Limb (tissue), 2 donors: ENCODE results near the gene MAP3K20.
"Not testable (repeated sequence)": the region's sequence is repeated elsewhere in the genome, so short reads cannot be mapped to it uniquely, and the experiment has no call there.

Source experiments
- DNase-seq, 2 donors: peaks; one replicate each; pipeline ENCODE4 v3.0.0-alpha.2; 2016; ENCODE audit errors: extremely low spot score in 2 of 2

MAP3K20 gene

GRCh38 chr2:173159791-173160463 is 84.3 kb downstream of the MAP3K20 start:
- no peak for DNase-seq

- no peak for DNase-seq
Measured at GRCh38 chr2:173160618-173161017, 85.0 kb downstream of the MAP3K20 start.

GRCh38 chr2:173161040-173161439 is 85.4 kb downstream of the MAP3K20 start:
- no peak for DNase-seq

- DNase-seq = no peak
Measured at GRCh38 chr2:173161507-173161906, 85.9 kb downstream of the MAP3K20 start.

- not testable (repeated sequence) for DNase-seq
Measured at GRCh38 chr2:173163357-173163756, 87.7 kb downstream of the MAP3K20 start.

- no peak for DNase-seq
Measured at GRCh38 chr2:173164396-173164795, 88.8 kb downstream of the MAP3K20 start.

- DNase-seq = no peak
Measured at GRCh38 chr2:173165443-173166238, 90.0 kb downstream of the MAP3K20 start.

- no peak for DNase-seq
Measured at GRCh38 chr2:173171321-173171720, 95.7 kb downstream of the MAP3K20 start.

GRCh38 chr2:173171924-173172643 is 96.4 kb downstream of the MAP3K20 start:
- no peak for DNase-seq

- DNase-seq = not testable (repeated sequence)
Measured at GRCh38 chr2:173174339-173174738, 98.7 kb downstream of the MAP3K20 start.

GRCh38 chr2:173175222-173175621 is 99.6 kb downstream of the MAP3K20 start:
- DNase-seq = no peak

GRCh38 chr2:173181982-173182381 is 106.3 kb downstream of the MAP3K20 start:
- no peak for DNase-seq

- DNase-seq = no peak
Measured at GRCh38 chr2:173184031-173185004, 108.7 kb downstream of the MAP3K20 start.

- no peak for DNase-seq
Measured at GRCh38 chr2:173185437-173185836, 109.8 kb downstream of the MAP3K20 start.

- DNase-seq = no peak
Measured at GRCh38 chr2:173187941-173188788, 112.5 kb downstream of the MAP3K20 start.

GRCh38 chr2:173191601-173192000 is 116.0 kb downstream of the MAP3K20 start:
- no peak for DNase-seq

- DNase-seq = no peak
Measured at GRCh38 chr2:173192071-173192470, 116.4 kb downstream of the MAP3K20 start.

- DNase-seq = no peak
Measured at GRCh38 chr2:173193925-173194324, 118.3 kb downstream of the MAP3K20 start.

GRCh38 chr2:173195100-173195499 is 119.5 kb downstream of the MAP3K20 start:
- no peak for DNase-seq

GRCh38 chr2:173196080-173196479 is 120.4 kb downstream of the MAP3K20 start:
- DNase-seq = no peak
